ENCODE results near the gene ITGBL1.

The ITGBL1 gene

DNA sequence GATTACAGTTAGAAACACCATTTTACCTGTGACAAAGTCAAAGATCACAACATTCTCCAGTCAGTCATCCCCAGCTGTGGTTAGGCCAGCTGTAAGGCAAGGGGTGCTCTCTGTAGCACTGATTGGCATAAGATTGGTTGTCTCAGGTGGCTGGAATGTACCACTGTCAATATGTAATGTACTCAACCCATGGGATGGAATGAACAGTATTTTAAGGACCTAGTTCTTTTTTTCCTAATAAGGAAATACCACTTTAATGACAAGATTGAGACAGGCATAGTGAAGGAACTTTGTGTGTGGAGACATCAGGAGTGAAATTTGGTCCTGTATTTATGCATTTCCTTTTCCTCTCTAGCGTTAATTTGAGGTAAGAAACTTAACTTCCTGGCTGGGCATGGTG is 310.7 kb downstream of the ITGBL1 start:
- no peak for DNase-seq
